ES-I3 (cell line): ENCODE measurements around the gene ATP10B.
"Not testable (repeated sequence)": the region's sequence is repeated elsewhere in the genome, so short reads cannot be mapped to it uniquely, and the experiment has no call there.

Source experiments
- H3K36me3 ChIP-seq: 2 replicates; pipeline ENCODE4 v1.6.1; 2013; ENCODE audit warnings: mild to moderate bottlenecking, low read length, control low read depth, moderate library complexity; ENCODE audit not compliant: insufficient read depth
- H3K4me1 ChIP-seq: 2 replicates; pipeline ENCODE4 v1.6.1; 2013; ENCODE audit warnings: mild to moderate bottlenecking, control low read depth, low read length; ENCODE audit not compliant: insufficient read depth
- H3K9ac ChIP-seq: 2 replicates; pipeline ENCODE4 v1.6.1; 2013; ENCODE audit warnings: low read depth, mild to moderate bottlenecking, low read length, moderate library complexity
- H3K9me3 ChIP-seq: 2 replicates; pipeline ENCODE4 v1.6.1; 2013; ENCODE audit warnings: mild to moderate bottlenecking, low read length, moderate library complexity; ENCODE audit not compliant: control insufficient read depth, insufficient read depth

Gene ATP10B

DNA sequence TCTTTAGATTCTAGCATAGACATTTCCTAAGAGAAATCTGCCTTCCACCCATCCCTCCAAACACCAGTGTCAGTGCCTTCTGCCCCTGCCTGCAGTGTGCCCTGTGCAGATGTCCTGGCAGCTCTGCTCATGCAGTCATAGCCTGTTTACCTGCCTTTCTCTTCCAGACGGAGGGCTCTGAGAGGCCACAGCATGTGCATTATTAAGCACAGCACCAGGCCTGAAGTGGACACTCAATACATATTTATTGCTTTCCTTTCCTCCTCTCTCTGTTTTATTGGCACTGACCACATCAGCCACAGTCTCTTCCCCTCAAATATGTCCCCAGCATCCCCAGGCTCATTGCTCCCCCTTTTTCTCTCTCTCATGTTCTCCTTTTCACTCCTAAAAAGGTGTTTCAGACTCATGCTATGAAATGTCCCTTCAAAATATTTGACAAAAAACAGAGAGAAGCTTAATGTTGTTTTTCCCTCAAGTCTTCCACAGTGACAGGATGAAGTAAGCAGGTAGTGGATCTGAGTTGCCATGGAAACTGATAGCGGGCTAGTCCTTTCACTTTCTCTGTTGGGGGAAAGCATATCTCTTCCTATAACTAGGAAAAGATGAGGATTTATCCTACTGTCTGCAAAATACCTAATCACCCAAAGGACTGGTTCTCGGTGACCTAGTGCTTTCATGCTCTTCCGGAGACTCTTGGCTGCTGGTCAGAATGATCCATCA is 100.9 kb downstream of the ATP10B start:
- Histone ChIP-seq H3K4me1 (no peaks in the 10 kb centered on the region), H3K9me3 (no peaks in the 10 kb centered on the region)

DNA sequence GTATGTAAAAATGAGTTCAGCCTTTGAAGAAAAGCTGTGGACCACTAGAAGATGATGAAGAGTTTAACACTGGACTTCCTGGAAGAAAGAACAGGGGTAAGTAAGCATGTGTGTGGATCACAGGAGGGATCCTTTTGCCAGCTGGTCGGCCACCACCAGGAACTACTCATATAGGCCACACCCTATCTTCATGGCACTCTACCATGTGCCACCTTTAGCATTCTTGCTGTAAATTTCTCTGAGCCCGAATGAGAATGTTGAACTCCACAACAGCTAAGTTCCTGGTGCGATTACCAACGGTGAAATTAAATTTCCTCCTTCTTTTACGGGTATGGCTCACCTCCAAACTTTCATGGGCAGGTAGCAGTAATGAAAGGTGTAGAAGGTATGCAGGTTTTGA is 102.3 kb downstream of the ATP10B start:
- Histone ChIP-seq H3K9me3 (no peaks in the 10 kb centered on the region), H3K36me3 (no peaks in the 10 kb centered on the region), H3K9ac (no peak overlapping the region), H3K4me1 (peaks cover 3% of the 10 kb centered on the region; the same call in 1 of the 2 replicates)

More for the DNA sequence above, 100.9 kb downstream of the ATP10B start:
- Histone ChIP-seq H3K9ac (no peak overlapping the region), H3K36me3 (no peaks in the 10 kb centered on the region)

DNA sequence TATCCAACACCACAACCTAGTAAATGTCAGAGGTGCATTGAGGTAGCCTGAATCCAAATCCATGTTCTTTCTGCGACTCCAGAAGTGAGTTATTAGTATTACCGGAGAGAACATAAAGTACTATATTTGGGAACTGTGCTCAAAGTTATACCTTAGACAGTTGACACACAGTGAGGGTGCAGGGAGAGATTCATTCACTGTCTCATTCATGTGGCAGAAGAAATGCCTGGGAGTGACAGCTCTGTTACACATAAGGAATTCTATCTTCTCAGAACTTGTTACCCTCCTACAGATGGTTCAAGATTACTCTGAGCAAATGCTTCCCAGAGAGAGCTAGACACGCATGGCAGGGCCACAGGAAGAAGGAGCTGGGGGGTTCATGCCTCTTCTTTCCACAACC is 103.0 kb downstream of the ATP10B start:
- no peak overlapping the region for H3K9ac ChIP-seq
- H3K4me1 ChIP-seq, result peaks cover 5% of the 10 kb centered on the region
- H3K9me3 ChIP-seq, result no peaks in the 10 kb centered on the region
- H3K36me3 ChIP-seq, result no peaks in the 10 kb centered on the region

DNA sequence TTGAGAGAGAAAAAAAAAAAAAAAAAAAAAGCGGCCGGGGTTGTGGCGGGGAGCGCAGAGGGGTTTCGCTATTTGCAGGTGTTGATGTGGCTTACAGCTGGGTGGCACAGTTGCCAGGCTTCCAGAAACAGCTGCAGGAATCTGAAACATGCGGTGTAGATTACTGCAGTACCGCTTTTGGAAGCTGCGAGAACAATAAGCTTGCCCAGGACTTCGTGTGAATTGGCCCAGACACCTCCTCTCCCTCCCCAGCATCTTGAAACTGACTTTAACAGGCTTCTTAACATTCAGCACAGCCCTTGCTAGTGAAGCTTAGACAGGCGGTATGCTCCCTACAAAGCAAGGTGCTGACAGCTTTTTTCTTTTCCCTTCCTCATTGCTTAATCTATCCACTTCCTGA is 104.0 kb downstream of the ATP10B start:
- peaks cover 5% of the 10 kb centered on the region for H3K4me1 ChIP-seq
- H3K9ac ChIP-seq, result no peak overlapping the region

DNA sequence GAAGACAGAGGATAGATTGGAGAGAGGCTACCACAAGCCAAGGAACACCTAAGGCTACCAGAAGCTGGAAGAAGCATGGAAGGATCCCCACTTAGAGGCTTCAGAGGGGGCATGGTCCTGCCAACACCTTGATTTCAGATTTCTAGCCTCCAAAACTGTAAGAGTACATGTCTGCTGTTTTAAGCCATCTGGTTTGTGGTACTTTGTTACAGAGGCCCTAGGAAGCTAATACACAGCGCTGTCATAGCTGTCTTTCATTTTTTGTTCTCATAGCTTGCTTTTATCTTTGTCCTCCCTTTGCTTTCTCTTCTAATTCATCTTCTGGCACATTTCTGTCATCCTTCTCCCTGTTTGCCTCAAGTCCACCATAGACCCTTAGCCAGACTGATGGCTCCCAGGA is 104.5 kb downstream of the ATP10B start:
- peaks cover 5% of the 10 kb centered on the region for H3K4me1 ChIP-seq
- H3K36me3 ChIP-seq, result no peaks in the 10 kb centered on the region
- H3K9me3 ChIP-seq, result no peaks in the 10 kb centered on the region
- no peak overlapping the region for H3K9ac ChIP-seq

More for the DNA sequence above, 104.0 kb downstream of the ATP10B start:
- no peaks in the 10 kb centered on the region for H3K36me3 ChIP-seq
- no peaks in the 10 kb centered on the region for H3K9me3 ChIP-seq

DNA sequence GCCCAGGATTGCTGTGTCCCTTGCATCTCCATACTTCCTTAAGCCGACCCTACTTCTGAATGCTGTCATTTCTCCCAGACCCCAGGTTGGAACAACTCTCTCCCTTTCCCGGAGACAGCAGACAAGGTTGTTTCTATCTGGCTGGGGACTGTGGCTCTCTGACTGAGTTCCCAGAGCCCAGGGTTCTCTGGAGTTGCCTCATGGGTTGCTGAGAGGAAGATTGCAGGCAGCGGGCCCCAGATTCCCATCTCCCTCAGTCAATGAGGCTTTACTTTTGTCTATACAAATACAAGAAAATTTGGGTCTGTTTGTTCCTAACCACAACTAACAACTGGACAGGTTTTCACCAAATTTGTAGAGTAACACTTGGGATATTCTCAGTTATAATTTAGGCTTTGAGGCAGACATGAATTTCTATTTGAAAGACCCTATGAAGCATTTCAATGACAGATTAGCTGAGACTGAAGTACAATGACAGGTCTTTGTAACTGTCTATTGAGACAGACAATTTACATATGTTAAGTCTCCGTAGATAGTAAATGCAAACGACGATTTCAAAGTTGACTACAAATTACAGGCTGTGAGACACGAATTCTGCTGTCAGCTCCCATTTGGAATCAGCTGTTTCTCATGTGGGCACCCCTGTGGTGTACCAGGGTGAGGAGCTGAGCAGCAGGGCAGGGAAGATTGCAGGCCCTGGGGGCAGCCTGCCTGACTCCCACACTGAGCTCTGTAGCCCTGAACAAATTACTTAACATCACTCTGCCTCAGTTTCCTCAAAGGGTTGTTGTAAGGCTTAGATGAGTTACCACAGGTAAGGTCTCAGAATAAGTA is 107.5 kb downstream of the ATP10B start:
- H3K36me3 ChIP-seq, result no peaks in the 10 kb centered on the region
- no peak overlapping the region for H3K9ac ChIP-seq
- no peaks in the 10 kb centered on the region for H3K9me3 ChIP-seq
- peaks cover 5% of the 10 kb centered on the region for H3K4me1 ChIP-seq

DNA sequence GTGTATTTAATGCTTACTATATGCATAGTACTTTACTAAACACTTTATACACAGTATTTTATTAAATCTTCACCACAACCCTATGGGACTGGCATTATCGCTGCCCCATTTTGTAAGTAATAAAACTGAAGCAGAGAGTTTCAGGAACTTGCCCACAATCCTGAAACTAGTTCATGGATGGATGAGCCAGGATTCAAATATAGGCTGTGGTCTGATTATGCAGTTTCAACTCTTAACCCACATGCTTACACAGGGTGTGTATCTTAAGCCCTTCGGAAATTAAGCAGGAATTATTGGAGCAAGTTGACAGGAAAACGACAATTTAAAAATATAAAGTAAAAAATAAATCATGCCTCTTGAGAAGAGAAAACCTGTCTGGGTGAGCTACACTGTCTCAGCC is 109.0 kb downstream of the ATP10B start:
- peaks cover 5% of the 10 kb centered on the region for H3K4me1 ChIP-seq
- H3K9me3 ChIP-seq, result no peaks in the 10 kb centered on the region
- H3K36me3 ChIP-seq, result no peaks in the 10 kb centered on the region
- H3K9ac ChIP-seq, result no peak overlapping the region

DNA sequence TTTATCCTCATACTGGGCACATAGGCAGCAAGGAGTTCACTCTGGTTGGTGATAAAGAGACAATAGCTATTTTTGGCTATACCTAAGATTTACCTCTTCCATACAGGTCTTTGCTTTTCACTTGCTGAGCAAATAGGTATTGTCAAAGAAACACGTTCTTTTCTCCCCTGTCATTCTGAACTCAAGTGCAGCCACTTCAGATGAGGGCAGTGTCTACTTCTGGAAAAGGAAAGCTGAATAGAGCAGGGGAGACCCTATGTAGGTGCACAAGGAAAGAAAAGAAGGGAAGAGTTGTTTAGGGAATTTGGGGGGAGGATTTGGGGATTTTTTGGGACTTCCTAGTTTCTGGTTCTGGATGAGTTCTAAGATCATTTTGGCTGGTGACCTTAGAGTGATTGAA is 109.6 kb downstream of the ATP10B start:
- Histone ChIP-seq H3K36me3 (no peaks in the 10 kb centered on the region), H3K9ac (no peak overlapping the region), H3K4me1 (peaks cover 5% of the 10 kb centered on the region), H3K9me3 (no peaks in the 10 kb centered on the region)

DNA sequence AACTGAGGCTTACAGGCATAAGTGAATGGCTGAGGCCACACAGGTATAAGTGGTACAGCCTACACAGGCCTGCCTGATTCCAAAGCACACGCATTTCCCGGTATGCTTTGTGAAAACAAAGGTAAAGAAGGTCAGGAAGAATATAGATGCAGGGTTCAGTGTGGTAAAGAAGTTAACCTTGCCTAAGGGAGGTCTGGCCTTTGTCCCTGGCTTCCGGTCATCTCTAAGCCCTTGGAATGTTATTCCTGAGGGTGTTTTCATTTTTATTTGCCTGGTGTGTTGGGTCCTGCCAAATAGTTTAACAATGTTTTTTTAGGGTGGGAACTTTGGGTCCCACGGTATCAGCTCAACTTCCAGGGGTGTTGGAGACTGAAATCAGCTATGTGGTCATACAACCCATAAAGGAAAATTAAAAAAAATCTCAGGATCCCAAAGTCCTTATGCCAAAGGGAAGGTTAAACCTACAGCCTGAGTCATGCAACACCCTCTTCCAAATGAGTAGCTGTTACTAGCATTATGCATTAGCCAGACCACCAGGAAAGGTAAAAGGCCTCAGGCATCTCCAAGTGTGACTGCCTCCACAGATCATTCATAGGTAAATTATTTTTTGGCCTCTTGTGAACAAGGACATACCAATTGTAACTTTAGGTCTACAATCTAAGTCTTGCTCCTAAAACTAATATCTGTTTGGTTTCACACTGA is 124.6 kb downstream of the ATP10B start:
- Histone ChIP-seq H3K36me3 (no peaks in the 10 kb centered on the region), H3K9ac (no peak overlapping the region), H3K9me3 (no peaks in the 10 kb centered on the region), H3K4me1 (peaks cover 20% of the 10 kb centered on the region)

DNA sequence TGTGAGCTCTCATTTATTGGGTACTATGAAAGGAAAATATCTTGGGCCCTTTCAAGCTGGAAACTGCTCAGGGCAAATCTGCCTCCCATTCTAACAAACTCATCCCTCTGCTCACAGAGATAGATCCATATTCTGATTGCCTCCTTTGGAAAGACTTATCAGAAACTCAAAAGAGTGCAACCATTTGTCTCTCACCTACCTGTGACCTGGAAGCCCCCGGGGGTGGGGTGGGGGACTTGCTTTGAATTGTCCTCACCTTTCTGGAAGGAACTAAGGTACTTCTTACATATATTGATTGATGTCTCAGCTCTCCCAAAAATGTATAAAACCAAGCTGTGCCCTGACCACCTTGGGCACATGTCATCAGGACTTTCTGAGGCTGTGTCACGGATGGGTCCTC is 125.3 kb downstream of the ATP10B start:
- no peak overlapping the region for H3K9ac ChIP-seq
- H3K9me3 ChIP-seq, result no peaks in the 10 kb centered on the region
- H3K36me3 ChIP-seq, result no peaks in the 10 kb centered on the region
- H3K4me1 ChIP-seq, result peaks cover 20% of the 10 kb centered on the region

DNA sequence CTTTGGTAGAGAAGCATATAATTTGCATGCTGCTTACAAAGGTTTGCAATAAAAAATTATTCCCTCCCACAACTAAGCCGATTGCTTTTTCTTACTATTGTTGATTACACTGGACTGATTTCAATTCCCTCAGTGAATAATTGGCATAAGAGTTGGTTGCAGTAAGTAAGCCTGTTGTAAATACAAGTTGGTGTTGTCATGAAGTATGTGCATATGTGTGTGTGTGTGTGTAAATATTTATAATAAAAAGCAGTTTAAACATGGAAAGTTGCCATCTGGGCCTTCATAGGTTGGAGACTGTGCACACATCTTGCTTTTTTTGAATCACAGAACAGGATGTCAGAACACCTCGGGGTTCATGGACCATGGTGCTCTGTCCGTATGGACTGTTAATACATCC is 131.2 kb downstream of the ATP10B start:
- H3K4me1 ChIP-seq, result 0 out of 2 replicates have a peak, but pooled peaks cover under 1% of the 10 kb centered on the region
- H3K36me3 ChIP-seq, result no peaks in the 10 kb centered on the region
- H3K9me3 ChIP-seq, result no peaks in the 10 kb centered on the region
- H3K9ac ChIP-seq, result no peak overlapping the region

DNA sequence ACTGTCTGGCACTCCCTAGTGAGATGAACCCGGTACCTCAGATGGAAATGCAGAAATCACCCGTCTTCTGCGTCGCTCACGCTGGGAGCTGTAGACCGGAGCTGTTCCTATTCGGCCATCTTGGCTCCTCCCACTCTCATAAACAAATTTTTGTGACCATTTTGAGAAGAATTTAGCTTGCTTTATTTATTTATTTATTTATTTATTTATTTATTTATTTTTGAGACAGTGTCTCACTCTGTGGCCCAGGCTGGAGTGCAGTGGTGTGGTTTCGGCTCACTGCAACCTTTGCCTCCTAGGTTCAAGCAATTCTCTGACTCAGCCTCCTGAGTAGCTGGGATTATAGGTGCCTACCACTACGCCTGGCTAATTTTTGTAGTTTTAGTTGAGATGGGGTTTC is 136.5 kb downstream of the ATP10B start:
- not testable (repeated sequence) for H3K9ac ChIP-seq, H3K4me1 ChIP-seq, H3K36me3 ChIP-seq, H3K9me3 ChIP-seq

DNA sequence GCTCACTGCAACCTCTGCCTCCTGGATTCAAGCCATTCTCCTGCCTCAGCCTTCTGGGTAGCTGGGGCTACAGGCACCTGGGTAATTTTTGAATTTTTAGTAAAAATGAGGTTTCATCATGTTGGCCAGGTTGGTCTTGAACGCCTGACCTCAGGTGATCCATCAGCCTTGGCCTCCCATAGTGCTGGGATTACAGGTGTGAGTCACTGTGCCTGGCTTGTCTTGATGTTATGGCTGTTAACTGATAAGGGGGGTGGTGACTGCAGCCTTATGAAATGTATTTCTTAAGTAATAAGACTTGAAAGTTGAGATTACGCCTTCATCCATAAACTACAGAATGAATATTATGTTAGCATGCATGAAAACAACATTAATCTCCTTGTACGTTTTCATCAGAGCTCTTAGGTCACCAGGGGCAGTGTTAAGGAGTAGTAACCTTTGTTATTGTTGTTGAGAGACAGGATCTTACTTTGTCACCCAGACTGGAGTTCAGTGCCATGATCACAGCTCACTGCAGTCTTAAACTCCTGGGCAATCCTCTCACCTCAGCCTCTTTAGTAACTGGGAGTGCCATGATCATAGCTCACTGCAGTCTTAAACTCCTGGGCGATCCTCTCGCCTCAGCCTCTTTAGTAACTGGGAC is 148.3 kb downstream of the ATP10B start:
- Histone ChIP-seq H3K9me3 (no peaks in the 10 kb centered on the region; the same call in 1 of the 2 replicates), H3K36me3 (no peaks in the 10 kb centered on the region), H3K4me1 (no peaks in the 10 kb centered on the region), H3K9ac (no peak overlapping the region)

DNA sequence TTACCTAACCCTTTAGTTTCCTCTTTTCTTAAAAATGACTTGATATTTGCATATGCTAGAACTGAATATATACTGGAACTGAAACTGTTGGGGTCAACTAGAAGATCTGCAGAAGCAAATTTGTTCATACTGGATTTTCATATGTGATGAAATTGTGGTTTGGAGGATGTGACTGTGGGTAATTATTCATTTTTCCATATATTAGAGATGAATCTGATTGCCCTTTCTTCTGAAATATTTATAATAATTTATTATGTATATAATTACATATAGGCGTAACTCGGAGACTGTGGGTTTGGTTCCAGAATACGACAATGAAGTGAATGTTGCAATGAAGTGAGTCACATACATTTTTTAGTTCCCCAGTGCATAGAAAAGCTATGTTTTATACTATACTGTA is 149.1 kb downstream of the ATP10B start:
- no peaks in the 10 kb centered on the region for H3K36me3 ChIP-seq
- H3K9ac ChIP-seq, result no peak overlapping the region
- no peaks in the 10 kb centered on the region for H3K4me1 ChIP-seq
- H3K9me3 ChIP-seq, result no peaks in the 10 kb centered on the region; the same call in 1 of the 2 replicates
